ENCODE data around the gene CAPZA1.
"Not testable (repeated sequence)": the region's sequence is repeated elsewhere in the genome, so short reads cannot be mapped to it uniquely, and the experiment has no call there.

CAPZA1 gene

DNA sequence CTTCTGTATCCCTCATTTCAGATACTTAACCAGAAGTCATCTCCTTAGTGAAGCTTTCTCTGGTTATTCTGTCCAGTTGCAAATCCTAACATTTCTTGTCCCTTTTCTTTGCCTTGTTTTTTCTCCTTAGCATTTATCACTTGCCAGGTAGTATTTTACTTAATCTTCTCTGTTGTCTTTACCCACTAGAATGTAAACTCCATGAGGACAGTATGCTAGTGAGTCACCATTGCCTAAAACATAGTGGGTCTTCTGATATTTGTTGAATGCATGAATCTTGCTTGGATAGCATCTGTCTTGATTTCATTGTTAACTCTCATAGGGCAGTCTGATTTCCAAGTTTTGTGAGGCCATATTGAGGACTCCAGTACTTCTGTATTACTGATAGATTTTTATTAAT lies 9.6 kb downstream of the CAPZA1 start:
- no peak for DNase-seq

DNA sequence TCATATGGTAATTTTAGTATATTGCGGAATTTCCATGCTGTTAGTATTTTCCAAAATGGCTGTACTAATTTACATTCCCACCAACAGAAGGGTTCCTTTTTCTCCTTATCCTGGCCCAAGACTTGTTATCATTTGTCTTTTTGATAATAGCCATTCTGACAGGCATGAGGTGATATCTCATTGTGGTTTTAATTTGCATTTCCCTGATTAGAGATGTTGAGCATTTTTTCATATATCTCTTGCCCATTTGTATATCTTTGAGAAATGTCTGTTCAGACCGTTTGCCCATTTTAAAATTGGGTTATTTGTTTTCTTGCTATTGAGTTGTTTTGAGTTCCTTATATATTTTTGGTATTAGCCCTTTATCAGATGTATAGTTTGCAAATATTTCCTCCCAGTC lies 14.0 kb downstream of the CAPZA1 start:
- DNase-seq: no peak

DNA sequence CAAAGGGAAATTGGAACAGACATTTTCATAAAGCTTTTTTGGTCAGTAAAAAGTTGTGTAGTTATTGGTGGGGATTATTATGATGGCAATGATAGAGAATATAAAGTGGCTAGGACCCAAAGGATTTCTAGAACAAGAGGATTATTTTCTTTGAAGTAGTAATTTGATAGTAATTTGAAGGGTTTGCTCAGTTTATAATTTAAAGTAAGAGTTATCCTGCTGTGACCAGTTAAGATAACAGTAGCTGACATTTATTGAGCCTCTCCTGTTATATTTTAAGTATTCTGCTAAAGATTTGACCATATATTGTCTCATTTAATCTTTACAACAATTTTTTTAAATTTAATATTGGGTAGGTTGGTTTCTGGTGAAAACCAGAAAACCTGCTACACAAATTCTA lies 14.7 kb downstream of the CAPZA1 start:
- DNase-seq: no peak

DNA sequence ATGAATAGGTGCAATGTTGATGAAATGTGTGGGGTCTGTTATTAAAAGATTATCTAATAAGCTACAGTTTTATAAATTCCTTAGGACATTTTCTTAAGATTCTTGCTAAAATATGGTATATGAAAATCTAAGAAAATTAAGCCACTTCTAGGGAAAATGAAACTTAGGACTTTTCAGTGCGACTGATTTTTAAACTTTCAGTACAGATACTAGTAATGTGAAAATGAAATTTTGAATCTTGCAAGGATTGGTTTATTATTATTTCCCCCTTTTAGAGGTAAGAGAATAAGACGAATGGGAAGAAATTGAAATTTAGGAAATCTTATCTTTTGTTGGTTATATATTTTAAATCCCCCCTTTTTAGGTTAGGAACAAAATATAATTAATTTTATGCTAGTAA lies 16.4 kb downstream of the CAPZA1 start:
- DNase-seq: no peak

DNA sequence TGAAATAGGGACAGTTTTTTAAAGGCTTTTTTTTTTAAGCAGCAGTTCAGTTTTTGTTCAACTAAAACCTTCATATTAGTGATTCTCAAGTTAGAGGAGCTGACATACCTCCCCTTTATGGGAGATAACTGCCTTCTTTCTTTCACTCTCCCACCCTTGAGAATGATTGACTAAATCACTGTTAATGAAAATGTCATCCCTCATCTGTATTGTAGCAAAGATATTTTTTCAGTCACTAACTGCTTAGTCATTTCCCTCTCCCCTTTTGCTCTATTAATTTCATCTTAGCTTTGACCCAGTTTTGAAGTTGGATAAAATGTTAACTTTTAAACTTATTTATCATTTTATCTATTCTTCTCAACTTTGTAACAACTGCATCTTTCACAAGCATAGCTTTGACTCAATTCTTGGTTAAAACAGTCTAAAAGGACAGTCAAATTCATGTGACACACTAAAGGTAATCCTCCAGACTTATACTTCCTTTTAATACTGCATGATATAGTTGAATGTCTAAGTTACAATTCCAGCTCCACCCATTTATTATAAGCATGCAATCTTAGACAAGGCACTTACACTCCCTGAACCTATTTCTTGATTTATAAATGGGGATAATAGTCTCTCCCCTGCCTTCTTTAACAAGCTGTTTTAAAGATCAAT lies 17.1 kb downstream of the CAPZA1 start:
- DNase-seq: no peak

DNA sequence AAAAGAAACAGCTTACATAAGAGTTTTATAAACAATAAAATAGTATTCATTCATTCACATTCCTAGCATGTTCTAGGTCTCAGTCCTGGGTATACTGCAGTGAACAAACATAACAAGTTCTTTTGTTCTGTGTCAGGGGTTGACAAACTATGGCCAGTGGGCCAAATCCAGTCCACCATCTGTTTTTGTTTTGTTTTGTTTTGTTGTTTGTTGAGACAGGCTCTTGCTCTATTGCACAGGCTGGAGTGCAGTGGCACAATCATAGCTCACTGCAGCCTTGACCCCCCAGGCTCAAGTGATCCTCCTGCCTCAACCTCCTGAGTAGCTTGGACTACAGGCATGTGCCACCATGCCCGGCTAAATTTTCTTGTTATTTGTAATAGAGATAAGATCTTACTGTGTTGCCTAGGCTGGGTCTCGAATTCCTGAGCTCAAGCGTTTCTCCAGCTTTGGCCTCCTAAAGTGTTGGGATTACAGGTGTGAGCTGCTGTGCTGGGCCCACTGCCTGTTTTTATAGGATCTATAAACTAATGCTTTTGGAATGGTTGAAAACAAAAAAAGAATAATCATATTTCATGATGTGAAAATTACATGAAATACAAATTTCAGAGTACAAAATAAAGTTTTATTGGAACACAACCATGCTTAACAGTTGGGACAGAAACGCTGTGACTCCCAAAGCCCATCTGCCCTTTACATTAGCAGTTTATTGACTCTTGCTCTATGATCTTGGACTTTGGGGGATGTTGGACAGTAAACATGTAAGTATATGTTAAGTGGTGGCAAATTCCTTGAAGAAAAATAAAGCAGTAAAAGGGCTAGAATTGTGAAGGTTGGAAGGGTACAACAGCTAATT lies 17.9 kb downstream of the CAPZA1 start:
- DNase-seq: no peak

DNA sequence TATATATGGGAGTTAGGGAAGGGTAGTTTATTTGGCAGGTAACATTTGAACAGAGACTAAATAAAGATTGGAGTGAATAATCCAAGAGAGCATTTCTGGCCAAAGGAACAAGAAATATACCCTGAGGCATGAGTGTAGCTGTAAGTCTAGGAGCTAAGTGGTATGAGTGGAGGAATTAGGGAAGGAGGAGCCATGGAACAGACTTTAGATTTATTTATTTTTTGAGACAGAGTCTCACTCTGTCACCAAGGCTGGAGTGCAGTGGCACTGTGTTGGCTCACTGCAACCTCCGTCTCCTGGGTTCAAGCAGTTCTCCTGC lies 18.4 kb downstream of the CAPZA1 start:
- DNase-seq: no peak

DNA sequence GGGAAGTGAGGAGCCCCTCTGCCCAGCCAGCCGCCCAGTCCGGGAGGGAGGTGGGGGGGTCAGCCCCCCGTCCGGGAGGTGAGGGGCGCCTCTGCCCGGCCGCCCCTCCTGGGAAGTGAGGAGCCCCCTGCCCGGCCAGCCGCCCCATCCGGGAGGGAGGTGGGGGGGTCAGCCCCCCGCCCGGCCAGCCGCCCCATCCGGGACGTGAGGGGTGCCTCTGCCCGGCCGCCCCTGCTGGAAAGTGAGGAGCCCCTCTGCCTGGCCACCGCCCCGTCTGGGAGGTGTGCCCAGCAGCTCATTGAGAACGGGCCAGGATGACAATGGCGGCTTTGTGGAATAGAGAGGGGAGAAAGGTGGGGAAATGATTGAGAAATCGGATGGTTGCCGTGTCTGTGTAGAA lies 20.8 kb downstream of the CAPZA1 start:
- DNase-seq: not testable (repeated sequence)

DNA sequence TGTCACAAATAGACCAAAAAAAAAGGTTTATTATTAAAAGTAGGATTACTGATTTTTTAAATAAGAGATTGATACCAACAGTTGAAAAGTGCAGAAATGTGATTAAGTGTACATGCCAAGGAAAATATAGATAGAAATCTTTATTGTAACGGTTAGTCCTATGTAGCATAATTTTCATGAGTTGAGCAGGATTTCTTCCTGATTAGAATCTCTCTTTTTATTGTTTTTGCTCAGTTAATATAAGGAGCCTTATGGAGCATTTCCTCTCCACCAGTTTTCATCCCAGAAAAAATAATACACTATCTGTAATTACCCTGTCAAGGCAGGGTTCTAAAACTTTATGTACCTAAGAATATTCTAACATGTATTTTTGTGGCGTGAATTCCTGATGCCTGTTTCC lies 23.4 kb downstream of the CAPZA1 start:
- DNase-seq: no peak

DNA sequence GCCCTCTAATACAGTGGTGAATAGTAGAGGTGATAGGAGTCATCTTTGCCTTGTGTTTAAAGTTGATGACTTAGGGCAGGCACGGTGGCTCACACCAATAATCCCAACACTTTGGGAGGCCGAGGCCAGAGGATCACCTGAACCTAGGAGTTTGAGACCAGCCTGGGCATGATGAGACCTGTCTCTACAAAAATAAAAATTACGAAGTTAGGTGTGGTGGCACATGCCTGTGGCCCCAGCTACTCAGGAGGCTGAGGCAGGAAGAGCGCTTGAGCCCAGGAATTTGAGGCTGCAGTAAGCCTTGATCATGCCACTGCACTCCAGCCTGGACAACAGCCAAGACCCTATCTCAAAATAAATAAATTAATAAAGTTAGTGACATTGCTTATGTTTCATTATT lies 26.6 kb downstream of the CAPZA1 start:
- no peak for DNase-seq

DNA sequence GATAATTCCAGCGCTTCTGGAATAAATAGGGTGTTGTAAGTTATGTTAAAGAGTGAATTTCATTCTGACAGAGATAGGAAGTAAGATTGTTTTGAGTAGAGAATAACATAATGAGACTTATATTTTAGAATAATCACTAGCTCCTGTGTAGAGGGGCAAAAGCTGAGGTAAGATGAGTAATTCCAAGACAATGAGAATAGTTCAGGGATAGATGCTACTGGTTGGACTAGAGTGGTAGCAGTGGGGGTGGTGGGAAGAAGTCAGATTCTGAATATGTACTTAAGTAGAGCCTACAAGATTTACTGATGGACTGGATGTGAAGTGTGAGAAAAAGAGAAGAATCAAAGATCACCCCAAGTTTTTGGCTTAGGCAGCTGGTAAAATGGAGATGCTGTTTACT lies 31.6 kb downstream of the CAPZA1 start:
- no peak for DNase-seq

DNA sequence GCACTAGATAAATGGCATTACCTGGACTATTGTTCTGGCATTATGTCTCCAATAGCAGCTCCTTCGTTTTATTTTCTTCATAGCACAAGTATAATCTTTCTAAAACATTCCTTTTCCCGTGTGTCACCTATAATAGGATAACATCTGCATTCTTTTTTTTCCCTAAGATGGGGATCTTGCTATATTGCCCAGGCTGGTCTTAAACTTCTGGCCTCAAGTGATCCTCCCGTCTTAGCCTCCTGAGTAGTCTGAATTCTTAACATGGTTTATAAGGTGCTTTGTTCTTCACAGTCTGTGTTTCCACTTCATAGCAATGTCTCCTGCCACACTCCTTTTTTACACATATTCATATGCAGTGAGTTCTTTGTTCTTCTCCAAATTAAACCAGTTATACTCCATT lies 46.2 kb downstream of the CAPZA1 start:
- DNase-seq: no peak

DNA sequence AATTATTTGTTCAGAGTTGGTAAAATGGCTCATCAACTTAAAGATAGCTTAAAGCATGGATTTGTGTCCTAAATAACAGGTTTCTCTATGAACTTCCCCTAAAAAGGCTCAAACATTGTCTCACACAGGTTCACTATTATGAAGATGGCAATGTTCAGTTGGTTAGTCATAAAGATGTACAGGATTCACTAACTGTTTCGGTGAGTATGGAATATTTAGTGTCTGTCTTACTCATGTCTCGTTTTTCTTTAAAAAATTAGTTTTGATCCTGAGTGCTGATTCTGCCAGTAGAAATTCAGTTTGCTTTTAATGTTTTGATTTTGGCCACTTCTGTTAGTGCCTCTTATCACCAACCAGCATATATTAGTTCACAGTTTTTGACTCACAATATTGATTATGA lies 47.3 kb downstream of the CAPZA1 start:
- DNase-seq: no peak

DNA sequence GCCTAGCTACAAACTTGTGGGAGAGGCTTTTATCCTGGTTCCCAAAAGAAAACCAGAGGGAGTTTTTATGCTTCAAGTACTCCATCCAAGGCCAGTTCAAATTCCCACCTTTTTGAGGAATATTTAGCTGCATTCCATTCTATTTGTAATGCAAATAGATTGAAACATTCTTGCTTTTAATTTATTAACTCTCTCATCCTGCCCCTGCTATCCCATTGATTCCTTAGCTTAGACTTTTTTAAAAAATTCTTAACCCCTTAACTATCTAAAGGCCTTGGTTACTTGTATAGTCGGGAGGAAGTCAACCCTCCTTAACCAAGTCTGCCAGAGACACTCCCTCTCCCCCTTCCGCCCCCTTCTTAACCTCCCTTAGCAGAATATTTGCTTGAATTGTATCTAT lies 52.4 kb downstream of the CAPZA1 start:
- no peak for DNase-seq

DNA sequence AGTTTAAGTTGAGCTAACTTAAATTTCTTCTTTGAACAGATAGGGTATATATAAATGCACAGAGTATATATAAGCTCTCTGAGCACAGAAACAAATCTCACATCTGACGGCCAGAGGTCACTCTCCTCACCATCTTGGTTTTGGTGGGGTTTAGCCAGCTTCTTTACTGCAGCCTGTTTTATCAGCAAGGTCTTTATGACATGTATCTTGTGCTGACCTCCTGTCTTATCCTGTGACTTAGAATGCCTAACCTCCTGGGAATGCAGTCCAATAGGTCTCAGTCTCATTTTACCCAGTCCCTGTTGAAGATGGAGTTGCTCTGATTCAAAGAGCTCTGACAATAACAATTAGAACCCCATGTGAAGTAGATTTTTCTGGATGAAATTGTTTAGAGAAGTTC lies 53.2 kb downstream of the CAPZA1 start:
- no peak for DNase-seq

DNA sequence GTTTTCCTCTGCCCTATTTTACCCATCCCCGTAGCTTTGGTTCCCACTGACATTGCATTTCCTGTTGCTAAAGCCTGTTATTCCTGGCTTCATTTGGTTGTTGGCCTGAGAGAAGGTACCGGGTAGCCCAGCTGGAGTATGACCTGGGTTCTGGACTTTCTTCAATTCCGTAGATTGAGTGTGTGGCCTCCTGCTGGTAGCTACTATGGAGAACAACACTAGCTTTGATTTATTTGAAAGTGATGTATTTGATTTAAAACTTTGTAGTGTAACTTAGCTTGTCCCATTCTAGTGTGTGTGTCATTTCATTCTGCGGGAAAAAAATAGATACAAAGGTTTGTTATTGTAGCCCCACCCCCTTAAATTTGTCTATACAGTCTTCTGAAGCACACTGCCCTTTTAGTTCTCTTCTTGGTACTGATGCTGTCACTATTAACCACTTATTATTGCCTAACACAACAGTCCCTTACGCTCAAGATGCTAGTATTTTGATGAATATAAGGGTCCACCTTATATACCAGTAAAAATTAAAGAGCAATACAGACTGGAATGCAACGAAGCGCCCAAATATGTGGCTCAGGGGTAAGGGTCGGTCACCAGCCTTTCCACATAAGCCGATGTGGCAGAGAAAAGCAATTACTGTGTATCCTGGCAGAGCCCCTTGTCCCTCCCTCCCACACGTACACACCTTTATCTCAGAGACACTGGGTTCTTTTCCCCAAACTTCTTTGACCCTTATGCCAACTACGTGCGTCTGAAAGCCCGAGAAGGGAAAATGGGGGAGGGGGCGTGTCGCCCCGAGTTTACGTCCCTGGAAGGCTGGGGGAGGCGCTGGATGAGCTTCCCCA lies 54.2 kb downstream of the CAPZA1 start:
- DNase-seq: no peak

DNA sequence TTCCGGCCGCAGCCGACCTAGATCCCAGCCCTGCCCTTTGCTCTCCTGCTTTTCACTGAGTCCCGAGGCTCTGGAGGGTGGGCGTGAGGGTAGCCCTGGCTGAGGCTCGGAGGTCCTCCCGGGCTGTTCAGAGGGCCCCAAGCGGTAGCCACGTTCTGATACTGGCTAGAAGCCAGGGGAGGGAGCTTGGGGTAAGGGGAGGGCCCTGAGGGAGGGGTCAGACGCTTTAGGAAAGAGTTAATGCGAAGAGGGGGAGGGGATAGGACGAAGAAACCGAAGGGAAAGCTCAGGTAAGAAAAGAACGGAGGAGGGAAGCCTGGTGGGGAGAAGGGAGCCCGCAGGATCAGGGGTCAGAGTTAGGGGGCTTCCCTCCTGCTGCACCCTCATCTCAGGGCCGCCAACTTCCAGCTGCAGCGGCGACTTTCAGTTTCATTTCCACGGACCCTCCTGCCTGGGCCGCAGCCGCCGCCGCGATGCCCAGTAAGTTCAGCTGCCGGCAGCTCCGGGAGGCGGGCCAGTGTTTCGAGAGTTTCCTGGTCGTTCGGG lies 54.9 kb downstream of the CAPZA1 start, which contains the start of gene MOV10:
MOV10 (plus strand) TSS at position 220 of the 546 bp plus-strand sequence; CDS start at position 474, 254 bp downstream.
- peak; percentile 36 for DNase-seq

DNA sequence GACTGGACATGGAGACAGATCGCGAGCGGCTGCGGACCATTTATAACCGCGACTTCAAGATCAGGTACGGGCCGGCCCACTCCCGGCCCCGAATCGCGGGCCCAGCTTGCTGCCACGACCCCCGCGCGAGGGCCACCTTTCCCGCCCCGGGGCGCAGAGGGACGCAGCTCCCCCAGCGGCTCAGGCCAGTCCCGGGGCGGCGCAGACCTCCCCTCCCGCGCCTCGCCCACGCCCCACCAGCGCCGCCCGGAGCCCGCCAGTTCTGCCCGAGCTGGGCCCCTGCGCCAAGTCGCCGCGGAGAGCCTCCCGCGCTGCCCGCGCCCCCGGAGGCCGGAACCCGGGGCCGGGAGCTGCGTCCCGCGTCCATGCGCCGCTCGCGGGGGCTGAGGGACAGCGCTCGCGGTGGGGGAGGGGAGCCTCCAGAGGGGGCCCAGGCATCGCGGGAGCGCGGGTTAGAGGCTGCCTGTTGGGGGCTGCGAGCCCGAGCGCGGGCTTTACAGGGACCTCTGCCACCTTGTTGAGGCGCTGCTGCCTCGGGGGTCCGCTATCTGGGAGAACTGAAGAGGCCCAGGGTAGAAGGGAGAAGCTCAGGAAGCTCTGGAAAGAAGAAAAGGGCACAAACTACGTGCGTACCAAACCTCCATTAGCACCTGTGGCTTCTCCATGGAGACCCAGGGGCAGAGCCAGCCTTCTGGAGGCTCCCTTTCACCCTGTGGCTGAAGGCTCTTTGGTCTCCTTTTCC lies 55.5 kb downstream of the CAPZA1 start:
- no peak for DNase-seq

DNA sequence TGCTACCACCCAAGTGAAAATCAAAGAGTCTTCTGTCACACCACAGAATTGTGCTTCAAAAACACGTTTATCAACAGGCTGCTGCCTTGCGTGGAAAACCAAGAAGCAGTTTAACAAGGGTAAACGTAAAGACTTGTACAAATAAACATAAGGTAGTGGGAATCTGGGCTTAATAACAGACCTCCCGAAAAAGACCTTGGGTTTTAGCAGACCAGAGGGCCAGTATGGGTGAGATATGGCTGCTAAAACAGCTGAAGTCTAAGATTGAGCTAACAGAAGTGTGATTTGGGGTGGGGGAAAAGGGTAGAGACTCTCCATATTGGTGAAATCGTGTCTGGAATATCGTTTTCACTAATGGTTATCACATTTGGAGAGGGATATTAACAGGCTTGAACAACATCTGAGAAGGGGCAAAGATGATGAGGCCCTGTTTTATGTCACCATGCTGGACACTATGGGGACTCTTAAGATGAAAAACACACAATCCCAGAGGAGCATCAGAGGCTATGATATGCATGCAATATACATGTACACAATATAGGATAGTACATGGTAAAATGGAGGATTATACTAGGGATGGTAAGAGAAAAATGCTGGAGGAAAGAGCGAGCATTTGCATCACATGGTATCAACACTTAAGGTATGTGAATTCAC lies 56.2 kb downstream of the CAPZA1 start:
- no peak for DNase-seq

DNA sequence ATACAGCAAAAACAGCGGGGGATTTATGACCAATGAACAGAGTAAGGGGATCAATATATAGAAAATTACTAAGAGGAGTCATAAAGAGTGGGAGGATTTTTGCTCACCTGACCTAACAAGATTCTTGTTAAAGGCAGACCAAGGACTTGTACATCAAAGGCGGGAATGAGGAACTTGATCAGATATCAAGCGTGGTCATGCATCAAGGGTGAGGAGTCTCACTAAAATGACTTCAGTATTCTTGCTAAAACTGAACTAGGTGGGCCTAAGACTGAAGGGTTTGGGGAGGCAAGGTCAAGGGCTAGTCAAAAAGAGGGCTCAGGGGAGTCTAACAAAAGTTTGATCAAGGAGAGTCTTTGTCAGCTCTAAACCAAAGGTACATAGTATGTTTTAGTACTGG lies 56.9 kb downstream of the CAPZA1 start:
- no peak for DNase-seq

DNA sequence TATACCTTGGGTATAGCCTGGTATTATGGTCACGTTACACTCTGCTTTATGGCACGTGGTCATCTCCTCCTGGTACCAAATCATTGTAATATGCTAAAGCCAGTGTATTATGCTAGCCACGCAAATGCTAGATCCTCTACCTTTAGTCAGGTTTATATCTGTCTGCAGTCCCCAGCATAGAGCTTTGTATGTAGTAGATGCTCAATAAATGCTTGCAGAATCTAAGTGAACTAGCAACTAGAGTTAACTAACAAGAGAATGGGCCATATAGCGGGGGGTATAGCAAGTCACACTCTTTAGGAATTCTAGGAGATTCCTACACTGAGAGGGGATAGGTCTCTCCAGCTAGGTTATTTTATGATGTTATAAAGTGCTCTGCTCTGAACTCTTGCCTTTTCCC lies 57.9 kb downstream of the CAPZA1 start:
- DNase-seq: no peak

DNA sequence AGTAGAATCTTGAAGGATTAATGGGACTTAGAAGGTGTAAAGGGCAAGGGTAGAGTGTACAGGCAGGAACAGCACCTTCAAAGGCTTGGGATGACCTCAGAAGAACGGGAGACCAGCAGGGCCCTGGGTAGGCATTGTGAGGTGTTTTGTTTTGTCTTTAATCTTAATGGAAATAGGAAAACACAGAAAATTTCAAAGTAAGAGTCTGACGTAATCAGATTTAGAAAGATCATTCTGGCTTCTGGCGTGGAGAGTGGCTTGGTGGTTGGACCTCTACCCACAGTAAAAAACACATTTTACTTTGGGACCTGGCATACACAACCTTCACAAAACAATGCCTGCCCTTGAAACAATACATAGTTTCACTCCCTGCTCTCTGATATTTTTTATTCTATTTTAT lies 59.0 kb downstream of the CAPZA1 start:
- DNase-seq: no peak
